ENCODE data around the gene RAB38. TPM values are rescaled to one million over a fixed set of nuclear protein-coding genes. Genes with fewer than 3 reads are reported as not detected.

Gene RAB38
- total RNA-seq, 1 experiment from 2014 or later: not detected

GRCh38 chr11:88139865-88140264 lies 35.4 kb downstream of the RAB38 start:
- no peaks in the 10 kb centered on the region for H3K27me3 ChIP-seq (ENCODE audit: low read length)
- H3K79me2 ChIP-seq (ENCODE audit: low read length): no peaks in the 10 kb centered on the region
- DNase-seq (no peak), ATAC-seq (no peak)
- intact Hi-C loops (cut with micrococcal nuclease): no loop called here
- H3K9me3 ChIP-seq (ENCODE audit: low read length): no peaks in the 10 kb centered on the region
- no peaks in the 10 kb centered on the region for H4K20me1 ChIP-seq (ENCODE audit: low read length)
- H3K4me3 ChIP-seq (ENCODE audit: low read length): no peak overlapping the region
- no peaks in the 10 kb centered on the region for H3F3A ChIP-seq (ENCODE audit: low read length, unreplicated experiment)
- CTCF ChIA-PET: no interaction called here
- TF ChIP-seq EZH2phosphoT487 (IDR thresholded peaks at IDR 0.05; ENCODE audit: borderline replicate concordance, low read length): no peak
- TF ChIP-seq, protein P1, sequence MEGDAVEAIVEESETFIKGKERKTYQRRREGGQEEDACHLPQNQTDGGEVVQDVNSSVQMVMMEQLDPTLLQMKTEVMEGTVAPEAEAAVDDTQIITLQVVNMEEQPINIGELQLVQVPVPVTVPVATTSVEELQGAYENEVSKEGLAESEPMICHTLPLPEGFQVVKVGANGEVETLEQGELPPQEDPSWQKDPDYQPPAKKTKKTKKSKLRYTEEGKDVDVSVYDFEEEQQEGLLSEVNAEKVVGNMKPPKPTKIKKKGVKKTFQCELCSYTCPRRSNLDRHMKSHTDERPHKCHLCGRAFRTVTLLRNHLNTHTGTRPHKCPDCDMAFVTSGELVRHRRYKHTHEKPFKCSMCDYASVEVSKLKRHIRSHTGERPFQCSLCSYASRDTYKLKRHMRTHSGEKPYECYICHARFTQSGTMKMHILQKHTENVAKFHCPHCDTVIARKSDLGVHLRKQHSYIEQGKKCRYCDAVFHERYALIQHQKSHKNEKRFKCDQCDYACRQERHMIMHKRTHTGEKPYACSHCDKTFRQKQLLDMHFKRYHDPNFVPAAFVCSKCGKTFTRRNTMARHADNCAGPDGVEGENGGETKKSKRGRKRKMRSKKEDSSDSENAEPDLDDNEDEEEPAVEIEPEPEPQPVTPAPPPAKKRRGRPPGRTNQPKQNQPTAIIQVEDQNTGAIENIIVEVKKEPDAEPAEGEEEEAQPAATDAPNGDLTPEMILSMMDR (conservative IDR thresholded peaks at IDR 0.05; ENCODE audit: low read depth, low read length): no peak
- no peak for TF ChIP-seq EZH2 (IDR thresholded peaks at IDR 0.05; ENCODE audit: low read length, unreplicated experiment)
- no peak overlapping the region for H3K27ac ChIP-seq (ENCODE audit: low read length)
- no peaks in the 10 kb centered on the region for H3K4me1 ChIP-seq (ENCODE audit: insufficient read depth, low read length)
- H3K9me2 ChIP-seq (replicated peaks; ENCODE audit: low read length): no peaks in the 10 kb centered on the region
- no peaks in the 10 kb centered on the region for H3K36me3 ChIP-seq (ENCODE audit: low read depth, low read length)
- POLR2A ChIA-PET (ENCODE audit: unreplicated experiment): no interaction called here
- no peak overlapping the region for H3K4me2 ChIP-seq (ENCODE audit: low read length)
- no peak overlapping the region for H2AFZ ChIP-seq (ENCODE audit: low read length)
- BruUV-seq (replicated peaks): no TSS peak
- no peak overlapping the region for H3K9ac ChIP-seq (ENCODE audit: low read length)

DNA sequence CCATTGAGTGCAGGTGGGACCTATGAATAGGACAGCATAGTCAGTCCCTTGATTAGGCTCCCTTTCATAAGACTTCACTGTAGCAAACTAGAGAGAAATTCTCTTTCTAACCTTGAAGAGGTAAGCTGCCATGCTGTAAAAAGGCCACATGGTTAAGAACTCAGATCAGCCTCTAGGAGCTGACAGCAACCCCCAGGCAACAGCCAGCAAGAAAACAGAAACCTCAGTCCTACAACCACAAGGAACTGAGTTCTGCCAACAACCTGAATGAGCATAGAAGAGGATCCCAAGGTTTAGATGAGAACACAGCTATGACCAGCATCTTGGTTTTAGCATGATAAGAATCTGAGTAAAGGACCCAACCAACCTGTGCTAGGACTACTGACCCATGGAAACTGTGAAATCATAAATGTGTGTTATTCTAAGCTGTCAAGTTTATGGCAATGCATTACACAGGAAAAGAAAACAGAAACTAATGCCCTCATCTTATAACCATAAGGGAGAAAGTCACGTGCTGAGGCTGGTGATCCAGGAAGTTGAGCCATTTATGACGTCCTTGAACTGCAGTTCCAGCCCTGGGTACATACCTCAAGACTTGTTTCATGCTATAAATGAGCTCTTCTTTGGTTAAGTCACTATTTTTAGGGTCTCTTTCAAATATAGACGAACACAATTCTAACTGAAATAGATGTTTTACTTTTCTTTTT lies 43.3 kb downstream of the RAB38 start:
- no TSS peak for BruUV-seq (replicated peaks)
- no peaks in the 10 kb centered on the region for H3K27me3 ChIP-seq (ENCODE audit: low read length)
- H3K27ac ChIP-seq (ENCODE audit: low read length): no peak overlapping the region
- no peaks in the 10 kb centered on the region for H3K9me2 ChIP-seq (replicated peaks; ENCODE audit: low read length)
- no peaks in the 10 kb centered on the region for H3K79me2 ChIP-seq (ENCODE audit: low read length)
- no peak overlapping the region for H3K4me2 ChIP-seq (ENCODE audit: low read length)
- no peaks in the 10 kb centered on the region for H3K36me3 ChIP-seq (ENCODE audit: low read depth, low read length)
- TF ChIP-seq EZH2phosphoT487 (IDR thresholded peaks at IDR 0.05; ENCODE audit: borderline replicate concordance, low read length) (no peak), EZH2 (IDR thresholded peaks at IDR 0.05; ENCODE audit: low read length, unreplicated experiment) (no peak)
- TF ChIP-seq, protein P1 (conservative IDR thresholded peaks at IDR 0.05; ENCODE audit: low read depth, low read length): no peak
- no peak overlapping the region for H3K4me3 ChIP-seq (ENCODE audit: low read length)
- CTCF ChIA-PET: no interaction called here
- POLR2A ChIA-PET (ENCODE audit: unreplicated experiment): no interaction called here
- no peaks in the 10 kb centered on the region for H3F3A ChIP-seq (ENCODE audit: low read length, unreplicated experiment)
- H2AFZ ChIP-seq (ENCODE audit: low read length): no peak overlapping the region
- no peak for ATAC-seq
- H3K9ac ChIP-seq (ENCODE audit: low read length): no peak overlapping the region
- DNase-seq: no peak
- intact Hi-C loops (cut with micrococcal nuclease): no loop called here
- no peaks in the 10 kb centered on the region for H4K20me1 ChIP-seq (ENCODE audit: low read length)
- H3K4me1 ChIP-seq (ENCODE audit: insufficient read depth, low read length): no peaks in the 10 kb centered on the region
- H3K9me3 ChIP-seq (ENCODE audit: low read length): no peaks in the 10 kb centered on the region

DNA sequence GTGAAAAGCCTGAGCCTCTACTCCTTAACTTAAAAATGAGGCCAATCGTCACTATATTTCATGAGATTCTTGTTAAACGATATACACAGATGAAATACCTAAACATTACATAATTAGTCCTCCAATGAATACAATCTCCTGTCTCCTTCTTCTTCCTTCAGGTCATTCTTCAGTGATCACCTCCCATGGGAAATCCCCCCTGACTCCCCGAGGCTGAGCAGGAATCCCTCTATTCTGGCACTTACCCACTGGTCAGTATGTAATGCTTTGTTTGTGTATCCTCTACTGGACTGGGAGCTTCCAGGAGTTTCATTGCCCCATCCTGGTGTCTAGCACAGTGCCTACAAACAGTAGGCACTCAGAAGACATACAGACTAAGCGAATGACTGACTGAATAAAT lies 52.3 kb downstream of the RAB38 start:
- DNase-seq (no peak), ATAC-seq (no peak)
- Histone ChIP-seq H3F3A (ENCODE audit: low read length, unreplicated experiment) (no peaks in the 10 kb centered on the region), H3K9ac (ENCODE audit: low read length) (no peak overlapping the region), H3K9me3 (ENCODE audit: low read length) (no peaks in the 10 kb centered on the region), H3K9me2 (replicated peaks; ENCODE audit: low read length) (no peaks in the 10 kb centered on the region), H2AFZ (ENCODE audit: low read length) (no peak overlapping the region), H3K36me3 (ENCODE audit: low read depth, low read length) (no peaks in the 10 kb centered on the region), H3K4me3 (ENCODE audit: low read length) (no peak overlapping the region), H3K27me3 (ENCODE audit: low read length) (no peaks in the 10 kb centered on the region), H3K4me1 (ENCODE audit: insufficient read depth, low read length) (no peaks in the 10 kb centered on the region), H4K20me1 (ENCODE audit: low read length) (no peaks in the 10 kb centered on the region), H3K79me2 (ENCODE audit: low read length) (no peaks in the 10 kb centered on the region), H3K4me2 (ENCODE audit: low read length) (no peak overlapping the region), H3K27ac (ENCODE audit: low read length) (no peak overlapping the region)
- no TSS peak for BruUV-seq (replicated peaks)
- no peak for TF ChIP-seq EZH2 (IDR thresholded peaks at IDR 0.05; ENCODE audit: low read length, unreplicated experiment)
- TF ChIP-seq, protein P1 (conservative IDR thresholded peaks at IDR 0.05; ENCODE audit: low read depth, low read length): no peak
- no peak for TF ChIP-seq EZH2phosphoT487 (IDR thresholded peaks at IDR 0.05; ENCODE audit: borderline replicate concordance, low read length)
- CTCF ChIA-PET: no interaction called here
- POLR2A ChIA-PET (ENCODE audit: unreplicated experiment): no interaction called here
- intact Hi-C loops (cut with micrococcal nuclease): no loop called here
